Mesenchymal stem cell (in vitro differentiated cells and primary cell): ENCODE data around the gene UACA.

Experiments used
- DNase-seq: peaks from one replicate; pipeline ENCODE4 v3.0.0-alpha.2; 2013
- H2AFZ ChIP-seq: one replicate; pipeline ENCODE4 v1.6.1; 2013; ENCODE audit warnings: low read depth, mild to moderate bottlenecking, control low read depth, inconsistent platforms, low read length, moderate library complexity
- H2AK5ac ChIP-seq: 2 replicates; pipeline ENCODE4 v1.6.1; 2013; ENCODE audit warnings: low read length, moderate library complexity, mild to moderate bottlenecking, inconsistent platforms; ENCODE audit not compliant: severe bottlenecking
- H2BK120ac ChIP-seq: one replicate; pipeline ENCODE4 v1.6.1; 2013; ENCODE audit warnings: low read depth, mild to moderate bottlenecking, inconsistent platforms, low read length, moderate library complexity
- H2BK12ac ChIP-seq, 2 experiments: one replicate each; pipeline ENCODE4 v1.6.1; 2013; ENCODE audit warnings: inconsistent platforms in 2 of 2, low read length in 2 of 2, mild to moderate bottlenecking in 2 of 2, moderate library complexity in 2 of 2, control low read depth in 1 of 2
- H2BK15ac ChIP-seq: one replicate; pipeline ENCODE4 v1.6.1; 2013; ENCODE audit warnings: mild to moderate bottlenecking, low read depth, inconsistent platforms; ENCODE audit not compliant: poor library complexity, severe bottlenecking
- H2BK5ac ChIP-seq: 2 replicates; pipeline ENCODE4 v1.6.1; 2013; ENCODE audit warnings: low read depth, mild to moderate bottlenecking, low read length, control low read depth, inconsistent platforms; ENCODE audit not compliant: poor library complexity, severe bottlenecking
- H3K14ac ChIP-seq, 2 experiments: one replicate each; pipeline ENCODE4 v1.6.1; 2013; ENCODE audit warnings: inconsistent platforms in 2 of 2, low read length in 2 of 2, control low read depth in 1 of 2, mild to moderate bottlenecking in 1 of 2, moderate library complexity in 1 of 2
- H3K18ac ChIP-seq, 2 experiments: one replicate each; pipeline ENCODE4 v1.6.1; 2013; ENCODE audit warnings: inconsistent platforms in 2 of 2, low read length in 2 of 2, control low read depth in 1 of 2, low read depth in 1 of 2, mild to moderate bottlenecking in 1 of 2
- H3K23ac ChIP-seq, 2 experiments: one replicate each; pipeline ENCODE4 v1.6.1; 2013; ENCODE audit warnings: inconsistent platforms in 2 of 2, low read length in 2 of 2, mild to moderate bottlenecking in 2 of 2, moderate library complexity in 2 of 2, control low read depth in 1 of 2
- H3K27ac ChIP-seq: 2 replicates; pipeline ENCODE4 v1.5.1; 2013; ENCODE audit warnings: mild to moderate bottlenecking, moderate library complexity, low read length, control low read depth, inconsistent platforms; ENCODE audit not compliant: poor library complexity, severe bottlenecking
- H3K27me3 ChIP-seq, 2 experiments: 2 replicates each; pipeline versions ENCODE4 v1.6.1 to v1.7.0; 2013; ENCODE audit warnings: low read length in 2 of 2, mild to moderate bottlenecking in 2 of 2, moderate library complexity in 2 of 2, control low read depth in 1 of 2, inconsistent platforms in 1 of 2; ENCODE audit not compliant: control insufficient read depth in 1 of 2, insufficient read depth in 1 of 2
- H3K36me3 ChIP-seq, 2 experiments: 2 replicates each; pipeline versions ENCODE4 v1.6.1 to v1.7.0; 2013; ENCODE audit warnings: low read length in 2 of 2, control low read depth in 1 of 2, inconsistent platforms in 1 of 2, low read depth in 1 of 2, mild to moderate bottlenecking in 1 of 2; ENCODE audit not compliant: insufficient read depth in 2 of 2, control insufficient read depth in 1 of 2
- H3K4ac ChIP-seq, 2 experiments: one replicate each; pipeline ENCODE4 v1.6.1; 2013; ENCODE audit warnings: inconsistent platforms in 2 of 2, low read length in 2 of 2, mild to moderate bottlenecking in 2 of 2, moderate library complexity in 2 of 2, control low read depth in 1 of 2, low read depth in 1 of 2
- H3K4me1 ChIP-seq: 2 replicates; pipeline ENCODE4 v1.6.1; 2013; ENCODE audit warnings: low read depth, low read length, control low read depth; ENCODE audit not compliant: control insufficient read depth, insufficient read depth
- H3K4me2 ChIP-seq: 2 replicates; pipeline ENCODE4 v1.6.1; 2013; ENCODE audit warnings: low read length, mild to moderate bottlenecking, inconsistent platforms; ENCODE audit not compliant: poor library complexity, severe bottlenecking
- H3K4me3 ChIP-seq, 2 experiments: 2 replicates each; pipeline versions ENCODE4 v1.5.1 to v1.7.0; 2013; ENCODE audit warnings: low read length in 2 of 2, mild to moderate bottlenecking in 2 of 2, control low read depth in 1 of 2, low read depth in 1 of 2; ENCODE audit not compliant: insufficient read depth in 1 of 2
- H3K79me1 ChIP-seq: replicated peaks from 2 replicates; pipeline ENCODE4 v1.6.1; 2013; ENCODE audit warnings: mild to moderate bottlenecking, control low read depth, low read length, inconsistent platforms; ENCODE audit not compliant: poor library complexity, severe bottlenecking
- H3K9ac ChIP-seq: 2 replicates; pipeline ENCODE4 v1.7.0; 2013; ENCODE audit warnings: mild to moderate bottlenecking, low read length, moderate library complexity
- H3K9me3 ChIP-seq: 2 replicates; pipeline ENCODE4 v1.7.0; 2013; ENCODE audit warnings: mild to moderate bottlenecking, low read length; ENCODE audit not compliant: control insufficient read depth
- H4K8ac ChIP-seq: one replicate; pipeline ENCODE4 v1.6.1; 2013; ENCODE audit warnings: inconsistent platforms, mild to moderate bottlenecking, low read length, moderate library complexity
- H4K91ac ChIP-seq: one replicate; pipeline ENCODE4 v1.6.1; 2013; ENCODE audit warnings: mild to moderate bottlenecking, low read length, inconsistent platforms
- WGBS: methylation state at CpG from one replicate; pipeline ENCODE4 v1.1.7; 2013; ENCODE audit warnings: mixed read lengths; 5-methylcytosine and 5-hydroxymethylcytosine counted together

The UACA gene

GRCh38 chr15:70726753-70727152 lies 36.6 kb downstream of the UACA start:
- WGBS = no CpG with 5 or more reads among the region's 1 CpG
- Histone ChIP-seq H3K4me3 (no peak overlapping the region), H4K91ac (no peak overlapping the region), H3K36me3 (peaks cover 0 to 3% of the 10 kb centered on the region in 2 experiments), H3K4ac (no peak overlapping the region), H2BK5ac (no peak overlapping the region), H3K9ac (peak overlapping the region; percentile 53), H3K4me1 (no peaks in the 10 kb centered on the region), H3K79me1 (peaks cover 12% of the 10 kb centered on the region), H3K18ac (no peak overlapping the region), H3K4me2 (no peak overlapping the region), H2AFZ (no peak overlapping the region), H3K27me3 (no peaks in the 10 kb centered on the region), H2BK15ac (no peak overlapping the region), H3K23ac (no peak overlapping the region), H3K14ac (no peak overlapping the region), H2BK12ac (no peak overlapping the region), H4K8ac (no peak overlapping the region), H3K9me3 (no peaks in the 10 kb centered on the region), H2BK120ac (no peak overlapping the region), H3K27ac (peak overlapping the region; percentile 8), H2AK5ac (no peak overlapping the region)
- DNase-seq = peak; percentile 42

- H2BK12ac ChIP-seq = no peak overlapping the region
- H4K8ac ChIP-seq = no peak overlapping the region
- H3K36me3 ChIP-seq = peaks cover 3 to 22% of the 10 kb centered on the region in 2 experiments
- no peak overlapping the region for H3K9ac ChIP-seq
- no peak overlapping the region for H2BK15ac ChIP-seq
- H3K27ac ChIP-seq = no peak overlapping the region
- peaks cover 21% of the 10 kb centered on the region for H3K79me1 ChIP-seq
- no peak for DNase-seq
- H3K23ac ChIP-seq = no peak overlapping the region
- no peaks in the 10 kb centered on the region for H3K27me3 ChIP-seq
- no peak overlapping the region for H3K4me3 ChIP-seq
- H3K14ac ChIP-seq = no peak overlapping the region
- H2BK5ac ChIP-seq = no peak overlapping the region
- no peak overlapping the region for H3K4ac ChIP-seq
- H2AFZ ChIP-seq = no peak overlapping the region
- no peak overlapping the region for H3K18ac ChIP-seq
- no peak overlapping the region for H2BK120ac ChIP-seq
- no peaks in the 10 kb centered on the region for H3K4me1 ChIP-seq
- no peaks in the 10 kb centered on the region for H3K9me3 ChIP-seq
- H2AK5ac ChIP-seq = no peak overlapping the region
- H4K91ac ChIP-seq = no peak overlapping the region
- no CpG with 5 or more reads among the region's 2 CpGs for WGBS
- no peak overlapping the region for H3K4me2 ChIP-seq
Measured at GRCh38 chr15:70723927-70724326, 39.4 kb downstream of the UACA start.

GRCh38 chr15:70723122-70723422 lies 40.3 kb downstream of the UACA start:
- Histone ChIP-seq H3K79me1 (peaks cover 23% of the 10 kb centered on the region), H3K18ac (no peak overlapping the region), H3K27ac (no peak overlapping the region), H3K4me2 (no peak overlapping the region), H2AK5ac (no peak overlapping the region), H3K9me3 (no peaks in the 10 kb centered on the region), H3K4me3 (no peak overlapping the region), H3K27me3 (no peaks in the 10 kb centered on the region), H2BK12ac (no peak overlapping the region), H2BK15ac (no peak overlapping the region), H2AFZ (no peak overlapping the region), H3K4me1 (no peaks in the 10 kb centered on the region), H2BK120ac (no peak overlapping the region), H3K4ac (no peak overlapping the region), H3K36me3 (peaks cover 3 to 22% of the 10 kb centered on the region in 2 experiments), H3K23ac (no peak overlapping the region), H3K14ac (no peak overlapping the region), H4K91ac (no peak overlapping the region), H3K9ac (no peak overlapping the region), H4K8ac (no peak overlapping the region), H2BK5ac (no peak overlapping the region)
- DNase-seq = no peak
- 94% methylated on average over 5 of the region's 5 CpGs for WGBS

DNA sequence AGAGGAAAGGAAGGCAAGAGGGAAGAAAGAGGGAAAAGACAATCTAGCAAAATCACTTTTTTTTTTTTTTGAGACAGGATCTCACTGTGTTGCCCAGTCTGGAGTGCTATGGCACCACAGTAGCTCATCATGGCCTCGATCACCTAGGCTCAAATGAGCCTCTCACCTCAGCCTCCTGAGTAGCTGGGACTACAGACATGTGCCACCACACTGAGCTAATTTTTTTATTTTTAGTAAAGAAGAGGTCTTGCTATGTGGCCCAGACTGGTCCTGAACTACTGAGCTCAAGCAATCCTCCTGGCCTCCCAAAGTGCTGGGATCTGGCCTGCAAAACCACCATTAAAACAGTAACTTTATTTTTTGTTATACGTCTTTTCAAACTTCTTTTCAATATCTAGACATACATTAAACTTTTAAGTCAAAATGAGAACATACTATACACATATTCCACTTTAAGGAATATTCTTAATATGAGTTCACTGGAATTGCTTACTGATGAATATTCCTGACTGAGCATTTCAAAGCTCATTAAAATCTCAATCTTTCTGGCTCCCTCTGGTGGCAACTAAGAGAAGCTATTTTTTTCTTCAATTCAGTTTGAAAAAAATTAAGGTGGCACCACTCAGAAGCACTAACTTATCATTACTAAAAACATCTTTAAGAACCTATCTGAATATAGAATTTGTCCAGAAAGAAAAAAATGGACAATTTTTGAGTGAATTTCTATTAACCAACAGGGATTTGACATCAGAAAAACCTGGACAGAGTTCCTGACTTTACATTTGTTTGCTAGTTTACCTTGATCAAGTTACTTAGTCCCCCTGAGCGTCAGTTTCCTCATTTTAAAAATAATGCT lies 40.9 kb downstream of the UACA start:
- no peak overlapping the region for H2AK5ac ChIP-seq
- no peak overlapping the region for H3K14ac ChIP-seq
- H3K4ac ChIP-seq = no peak overlapping the region
- H2BK120ac ChIP-seq = no peak overlapping the region
- no peaks in the 10 kb centered on the region for H3K4me1 ChIP-seq
- H3K9me3 ChIP-seq = no peaks in the 10 kb centered on the region
- H3K9ac ChIP-seq = no peak overlapping the region
- WGBS = no CpG with 5 or more reads among the region's 3 CpGs
- H2BK5ac ChIP-seq = no peak overlapping the region
- no peak overlapping the region for H4K91ac ChIP-seq
- no peak overlapping the region for H2AFZ ChIP-seq
- DNase-seq = peak; percentile 63
- H4K8ac ChIP-seq = no peak overlapping the region
- H3K27ac ChIP-seq = no peak overlapping the region
- H2BK12ac ChIP-seq = no peak overlapping the region
- no peak overlapping the region for H3K4me3 ChIP-seq
- H3K79me1 ChIP-seq = peaks cover 21% of the 10 kb centered on the region
- peak overlapping the region; percentile 23 for H2BK15ac ChIP-seq
- H3K36me3 ChIP-seq = peaks cover 3 to 26% of the 10 kb centered on the region in 2 experiments
- H3K18ac ChIP-seq = no peak overlapping the region
- H3K27me3 ChIP-seq = no peaks in the 10 kb centered on the region
- no peak overlapping the region for H3K4me2 ChIP-seq
- no peak overlapping the region for H3K23ac ChIP-seq
